Hematopoietic multipotent progenitor cell treated with erythropoietin and hydrocortisone succinate and interleukin-3 and kit ligand, for 4 days (in vitro differentiated cells): ENCODE results near the gene KLK4.
"Not testable (repeated sequence)": the region's sequence is repeated elsewhere in the genome, so short reads cannot be mapped to it uniquely, and the experiment has no call there.

Experiments used
- DNase-seq: peaks from one replicate; pipeline ENCODE4 v3.0.0-alpha.2; 2015

The KLK4 gene

DNA sequence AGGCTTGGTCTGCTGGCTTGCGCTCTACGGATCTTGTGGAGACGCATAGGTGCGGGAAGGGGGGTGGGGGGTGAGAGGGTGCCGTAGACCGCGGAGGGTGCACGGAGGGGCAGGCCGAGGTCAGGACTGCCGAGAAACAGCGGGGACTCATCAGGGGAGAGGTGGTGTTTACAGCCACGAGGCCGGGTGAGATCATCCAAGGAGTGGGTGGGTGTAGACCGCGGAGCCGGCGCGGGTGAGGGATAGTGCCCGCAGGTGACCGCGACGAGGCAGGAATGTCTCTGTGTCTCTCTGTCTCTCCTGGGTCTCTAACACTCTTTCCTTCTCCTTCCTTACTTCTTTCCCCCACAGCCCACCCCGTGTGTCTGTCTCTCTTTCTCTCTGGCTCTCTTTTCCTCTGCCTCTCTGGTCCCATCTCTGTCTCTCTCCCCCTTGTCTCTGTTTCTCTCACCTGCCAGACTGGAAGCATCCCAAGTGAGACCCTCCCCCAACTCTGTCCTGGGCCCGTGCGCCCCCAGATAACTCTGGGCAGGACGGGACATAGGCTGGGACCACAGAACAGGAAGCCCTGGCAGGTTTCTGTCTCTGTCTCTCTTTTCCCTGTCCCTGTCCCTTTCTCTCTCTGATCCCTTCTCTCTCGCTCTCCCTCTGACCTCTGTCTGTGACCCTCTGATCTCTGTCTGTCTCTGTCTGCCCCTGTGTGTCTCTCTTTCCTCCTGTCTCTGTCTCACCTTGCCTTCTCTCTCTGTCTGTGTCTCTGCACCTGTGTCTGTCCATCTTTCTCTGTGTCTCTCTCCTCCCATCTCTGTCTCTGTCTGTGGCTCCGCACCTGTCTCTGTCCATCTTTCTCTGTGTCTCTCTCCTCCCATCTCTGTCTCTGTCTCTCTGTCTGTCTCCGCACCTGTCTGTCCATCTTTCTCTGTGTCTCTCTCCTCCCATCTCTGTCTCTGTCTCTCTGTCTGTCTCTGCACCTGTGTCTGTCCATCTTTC lies 1.8 kb upstream of the KLK4 start:
- DNase-seq, result no peak

DNA sequence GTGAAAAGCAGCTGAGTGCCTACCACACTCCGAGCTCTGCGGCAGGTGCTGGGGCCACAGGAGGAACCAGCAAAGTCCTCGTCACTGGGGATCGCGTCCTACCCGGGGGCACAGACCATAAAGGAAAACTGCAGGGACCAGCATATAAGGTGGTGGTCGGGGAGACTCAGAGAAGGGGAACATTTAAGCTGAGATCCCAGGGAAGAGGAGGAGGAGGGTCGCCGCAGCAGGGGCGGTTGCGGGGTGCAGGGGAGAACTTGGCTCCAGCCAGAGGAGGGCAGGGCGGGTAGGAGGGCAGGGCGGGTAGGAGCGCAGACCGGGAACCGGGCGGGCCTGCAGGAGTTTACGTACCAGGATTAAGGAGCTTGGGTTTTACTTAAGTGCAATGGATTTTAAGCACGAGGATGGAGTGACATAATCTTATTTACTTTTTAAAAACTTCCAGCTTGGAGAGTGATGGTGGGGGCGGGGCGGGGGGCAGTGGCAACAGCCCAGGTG lies 956 bp upstream of the KLK4 start:
- DNase-seq, result no peak

DNA sequence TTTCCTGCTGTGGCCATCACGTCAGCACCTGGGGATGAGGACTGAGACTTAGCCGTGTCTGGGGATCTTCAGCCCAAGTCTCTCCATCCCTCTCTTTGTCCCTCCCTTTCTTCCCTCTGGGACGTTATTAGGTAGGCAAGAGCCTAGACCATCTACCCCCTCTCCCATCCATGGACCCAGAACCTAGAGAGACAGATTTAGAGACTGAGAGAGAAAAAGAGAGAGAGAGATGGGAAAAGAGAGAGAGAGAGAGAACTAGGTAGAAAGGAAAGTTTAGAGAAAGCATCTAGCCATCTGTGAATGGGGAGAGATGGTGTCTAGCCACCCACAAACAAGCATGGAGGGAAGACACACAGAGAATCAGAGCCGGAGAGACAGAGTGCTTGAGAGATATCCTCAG lies 473 bp downstream of the KLK4 start:
- no peak for DNase-seq

DNA sequence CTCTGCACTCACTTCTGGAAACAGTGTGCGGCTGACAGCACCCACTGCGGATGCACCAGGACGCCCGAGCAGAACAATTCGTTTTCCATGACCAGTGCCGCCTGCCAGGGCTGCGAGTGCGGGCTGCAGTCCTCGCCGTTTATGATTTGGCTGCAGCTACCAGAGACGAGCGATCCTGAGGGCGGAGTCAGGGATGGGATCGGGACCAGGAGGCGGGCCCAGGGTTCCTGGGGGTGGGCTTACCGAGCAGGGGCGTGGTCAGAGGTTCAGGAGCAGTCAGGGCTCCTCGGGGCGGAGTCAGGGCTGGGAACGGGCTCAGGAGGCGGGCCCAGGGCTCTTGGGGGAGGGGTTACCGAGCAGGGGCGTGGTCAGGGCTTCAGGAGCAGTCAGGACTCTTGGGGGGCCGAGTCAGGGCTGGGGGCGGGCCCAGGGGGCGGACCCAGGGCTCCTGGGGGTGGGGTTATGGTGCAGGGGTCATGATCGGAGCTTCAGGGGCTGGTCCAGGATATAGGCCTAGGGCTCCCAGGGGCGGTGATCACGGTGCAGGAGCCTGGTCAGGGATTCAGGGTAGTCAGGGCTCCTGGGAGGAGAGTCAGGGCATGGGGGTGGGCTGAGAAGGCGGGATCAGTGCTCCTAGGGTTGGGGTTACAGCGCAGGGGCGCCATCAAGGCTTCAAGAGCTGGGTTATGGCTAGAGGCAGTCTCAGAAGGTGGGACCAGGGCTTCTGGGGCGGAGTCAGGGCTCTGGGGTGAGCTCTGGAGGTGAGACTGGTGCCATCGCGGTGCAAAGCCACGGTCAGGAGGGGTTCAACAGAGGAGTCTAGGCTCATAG lies 1.7 kb downstream of the KLK4 start:
- DNase-seq, result peak; percentile 67

DNA sequence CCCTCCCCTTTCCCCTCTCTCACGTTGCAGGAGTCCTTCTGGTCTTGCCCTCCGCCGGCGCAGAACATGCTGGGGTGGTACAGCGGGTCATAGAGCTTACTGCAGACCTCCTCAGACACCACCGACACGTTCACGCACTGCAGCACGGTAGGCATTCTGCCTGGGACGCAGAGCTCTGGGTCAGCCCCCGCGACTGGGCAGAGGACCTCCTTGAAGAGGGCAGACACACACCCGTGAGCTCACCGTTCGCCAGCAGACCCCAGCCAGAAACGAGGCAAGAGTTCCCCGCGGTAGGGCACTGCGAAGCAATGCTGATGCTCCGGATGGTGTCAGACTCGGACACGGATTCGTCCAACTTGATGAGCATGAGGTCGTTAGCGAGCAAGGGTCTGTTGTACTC lies 2.9 kb downstream of the KLK4 start:
- no peak for DNase-seq

DNA sequence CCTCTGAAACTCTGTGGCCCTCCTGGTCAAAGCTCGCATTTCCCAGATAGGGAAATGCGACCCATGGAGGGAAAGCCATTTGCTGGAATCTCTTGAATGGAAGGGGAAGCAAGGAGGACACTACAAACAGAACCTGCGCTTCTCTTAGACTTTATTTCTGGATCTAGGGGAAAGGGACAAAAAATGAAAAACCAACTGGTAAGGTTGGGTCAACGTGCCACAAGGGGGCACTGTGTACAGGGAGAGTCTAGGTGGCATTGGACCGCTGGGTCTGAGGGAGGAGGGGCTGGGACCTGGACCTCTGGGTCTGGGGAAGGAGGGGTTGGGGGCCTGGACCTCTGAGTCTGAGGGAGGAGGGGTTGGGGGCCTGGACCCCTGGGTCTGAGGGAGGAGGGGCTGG lies 5.0 kb downstream of the KLK4 start:
- peak; percentile 64 for DNase-seq

DNA sequence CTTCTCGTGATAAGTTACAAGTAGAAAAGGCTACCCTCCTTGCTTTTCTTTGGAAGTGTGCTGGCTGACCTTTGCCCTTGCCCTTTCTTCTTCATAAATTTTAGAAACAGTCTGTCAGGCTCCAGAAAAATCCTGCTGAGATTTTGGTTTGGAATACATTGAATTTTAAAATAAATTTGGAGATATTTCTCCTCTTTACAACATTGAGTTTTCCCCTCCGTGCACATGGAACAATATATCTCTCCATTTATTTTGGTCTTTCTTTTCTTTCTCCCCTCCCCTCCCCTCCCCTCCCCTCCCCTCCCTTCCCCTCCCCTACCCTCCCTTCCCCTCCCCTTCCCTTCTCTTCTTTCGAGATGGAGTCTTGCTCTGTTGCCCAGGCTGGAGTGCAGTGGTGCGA lies 8.6 kb downstream of the KLK4 start:
- no peak for DNase-seq

DNA sequence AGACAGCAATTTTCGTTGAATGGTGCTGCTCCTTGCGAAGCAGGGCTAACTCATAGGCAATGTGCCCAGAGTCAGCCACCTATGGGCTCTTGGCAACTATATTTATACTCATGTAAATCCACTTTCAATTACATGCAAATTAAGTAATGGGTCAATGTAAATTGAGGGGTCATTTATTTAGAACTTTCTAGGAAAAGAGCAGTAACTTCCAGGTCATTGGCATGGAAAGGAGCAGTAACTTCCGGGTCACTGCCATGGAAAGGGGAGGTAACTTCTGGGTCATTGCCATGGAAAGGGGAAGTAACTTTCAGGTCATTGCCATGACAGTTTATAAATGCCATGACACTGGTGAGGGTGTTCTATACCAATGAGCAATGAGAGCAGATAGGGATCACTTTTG lies 11.6 kb downstream of the KLK4 start:
- peak; percentile 15 for DNase-seq

DNA sequence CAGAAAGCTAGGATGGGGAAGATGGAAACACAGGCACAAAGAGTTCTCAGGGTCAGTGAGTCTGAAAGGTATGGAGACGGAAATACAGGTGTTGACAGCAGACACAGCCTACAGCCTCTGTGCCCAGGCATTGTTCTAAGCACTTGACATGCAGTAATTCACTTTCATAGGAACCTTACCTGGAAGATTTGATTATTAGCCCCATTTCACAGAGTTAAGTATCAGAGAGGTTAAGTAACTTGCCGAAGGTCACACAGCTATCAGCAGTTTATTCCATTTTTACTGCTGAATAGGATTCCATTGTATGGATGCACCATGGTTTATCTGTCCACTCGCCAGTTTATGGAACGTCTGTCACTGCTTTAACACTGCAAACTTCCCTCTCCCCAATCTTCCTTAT lies 13.2 kb downstream of the KLK4 start:
- DNase-seq, result no peak

DNA sequence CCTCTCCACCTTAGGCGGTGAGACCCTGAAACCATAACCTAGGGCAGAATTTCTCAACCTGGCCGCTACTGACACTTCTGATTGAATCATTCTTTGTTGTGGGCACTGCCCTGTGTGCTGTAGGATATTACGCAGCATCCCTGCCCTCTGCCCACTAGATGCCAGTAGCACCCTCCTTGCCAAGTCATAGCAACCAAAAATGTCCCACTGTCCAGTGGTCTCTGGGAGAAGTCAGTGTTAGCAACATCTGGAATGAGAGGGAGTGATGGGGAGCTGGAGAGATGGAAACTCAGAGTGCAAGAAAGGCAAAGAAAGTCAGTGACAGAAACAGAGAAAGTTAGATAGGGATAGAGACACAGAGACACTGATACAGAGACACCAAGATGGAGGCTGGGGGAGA lies 13.6 kb downstream of the KLK4 start:
- no peak for DNase-seq

DNA sequence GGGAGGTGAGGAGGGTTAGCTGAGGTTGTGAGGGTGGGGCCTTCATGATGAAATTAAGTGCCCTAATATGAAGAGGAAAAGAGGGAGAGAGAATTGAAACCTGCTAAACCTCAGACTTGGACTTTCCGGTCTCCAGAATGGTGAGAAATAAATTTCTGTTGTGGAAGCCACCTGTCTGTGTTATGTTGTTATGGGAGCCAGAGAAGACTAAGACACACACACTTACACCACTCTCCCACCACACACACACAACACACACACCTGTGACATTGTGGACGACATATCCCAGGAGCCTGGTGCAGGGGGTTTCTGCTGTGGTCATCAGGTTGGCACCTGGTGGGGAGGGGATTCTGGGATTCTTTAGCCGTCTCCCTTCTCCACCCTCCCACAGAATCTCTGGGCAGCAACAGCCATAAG lies 14.0 kb downstream of the KLK4 start:
- no peak for DNase-seq

DNA sequence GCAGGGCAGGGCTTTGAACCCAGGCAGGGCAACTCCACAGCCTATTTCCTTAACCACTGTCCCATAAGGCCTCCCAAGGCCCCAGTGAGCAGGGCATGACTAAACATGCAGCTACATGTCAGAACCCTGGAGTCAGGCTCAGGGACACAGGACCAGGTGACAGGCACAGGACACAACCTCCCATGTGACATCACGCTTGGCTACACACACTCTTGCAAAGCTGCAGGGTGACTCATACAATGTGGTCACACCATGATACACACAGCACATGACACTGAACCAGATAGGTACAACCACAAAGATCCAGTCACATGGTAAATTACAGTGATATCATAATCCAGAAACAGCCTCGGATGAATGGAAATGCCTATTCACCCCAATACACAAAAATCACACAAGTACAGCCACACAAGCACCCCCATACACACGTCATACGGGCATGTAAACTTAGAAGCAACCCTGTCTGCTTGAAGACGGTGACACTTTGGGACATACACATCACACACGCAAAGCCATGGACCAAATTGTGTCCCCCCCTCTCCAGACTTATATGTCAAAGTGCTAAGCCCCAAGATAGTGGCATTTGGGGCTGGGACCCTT lies 14.5 kb downstream of the KLK4 start:
- peak; percentile 61 for DNase-seq

DNA sequence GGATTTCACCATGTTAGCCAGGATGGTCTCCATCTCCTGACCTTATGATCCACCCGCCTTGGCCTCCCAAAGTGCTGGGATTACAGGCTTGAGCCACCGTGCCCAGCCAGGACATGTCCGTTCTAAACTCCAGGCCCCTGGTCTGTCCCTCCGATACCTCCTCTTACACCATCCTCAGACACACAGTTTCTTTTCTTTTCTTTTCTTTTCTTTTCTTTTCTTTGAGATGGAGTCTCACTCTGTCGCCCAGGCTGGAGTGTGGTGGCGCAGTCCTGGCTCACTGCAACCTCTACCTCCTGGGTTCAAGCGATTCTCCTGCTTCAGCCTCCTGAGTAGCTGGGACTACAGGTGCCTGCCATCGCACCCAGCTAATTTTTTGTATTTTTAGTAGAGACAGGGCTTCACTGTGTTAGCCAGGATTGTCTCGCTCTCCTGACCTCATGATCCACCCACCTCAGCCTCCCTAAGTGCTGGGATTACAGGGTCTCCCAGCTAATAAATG lies 15.1 kb downstream of the KLK4 start:
- DNase-seq, result not testable (repeated sequence)

DNA sequence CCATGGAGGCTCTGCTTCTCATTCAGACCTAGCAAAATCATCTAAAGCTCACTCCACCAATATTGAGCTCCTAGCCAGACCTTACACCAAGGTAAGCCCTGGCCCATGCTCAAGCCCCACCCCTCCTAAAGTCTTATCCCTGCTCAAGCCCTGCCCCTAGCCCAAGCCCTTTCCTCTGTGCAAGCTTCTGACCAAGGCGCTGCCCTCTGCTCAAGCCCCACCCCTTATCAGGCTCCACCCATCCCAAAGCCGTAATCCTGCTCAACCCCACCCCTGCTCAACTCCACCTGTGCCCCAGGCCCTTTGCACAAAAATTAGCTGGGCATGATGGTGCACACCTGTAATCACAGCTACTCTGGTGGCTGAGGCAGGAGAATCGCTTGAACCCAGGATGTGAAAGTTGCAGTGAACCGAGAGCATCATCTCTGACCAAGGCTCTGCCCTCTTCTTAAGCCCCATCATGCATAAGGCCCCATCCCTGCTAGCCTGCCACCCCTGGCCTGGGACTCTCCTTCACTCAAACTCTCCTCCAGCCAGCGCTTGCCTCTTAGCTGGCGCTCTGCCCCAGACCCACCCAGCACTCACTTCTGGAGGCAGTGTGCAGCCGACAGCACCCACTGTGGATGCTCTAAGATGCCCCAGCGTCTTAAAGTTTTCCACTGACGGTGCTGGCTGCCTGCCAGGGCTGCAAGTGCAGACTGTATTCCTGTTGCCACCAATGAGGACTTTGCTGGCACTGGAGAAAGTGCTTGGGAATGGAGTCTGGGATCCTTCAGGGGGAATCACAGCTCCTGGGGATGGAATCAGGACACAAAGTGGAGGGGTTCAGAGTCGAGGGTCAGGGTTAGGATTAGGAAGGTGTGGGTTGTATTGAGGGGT lies 16.5 kb downstream of the KLK4 start:
- no peak for DNase-seq

DNA sequence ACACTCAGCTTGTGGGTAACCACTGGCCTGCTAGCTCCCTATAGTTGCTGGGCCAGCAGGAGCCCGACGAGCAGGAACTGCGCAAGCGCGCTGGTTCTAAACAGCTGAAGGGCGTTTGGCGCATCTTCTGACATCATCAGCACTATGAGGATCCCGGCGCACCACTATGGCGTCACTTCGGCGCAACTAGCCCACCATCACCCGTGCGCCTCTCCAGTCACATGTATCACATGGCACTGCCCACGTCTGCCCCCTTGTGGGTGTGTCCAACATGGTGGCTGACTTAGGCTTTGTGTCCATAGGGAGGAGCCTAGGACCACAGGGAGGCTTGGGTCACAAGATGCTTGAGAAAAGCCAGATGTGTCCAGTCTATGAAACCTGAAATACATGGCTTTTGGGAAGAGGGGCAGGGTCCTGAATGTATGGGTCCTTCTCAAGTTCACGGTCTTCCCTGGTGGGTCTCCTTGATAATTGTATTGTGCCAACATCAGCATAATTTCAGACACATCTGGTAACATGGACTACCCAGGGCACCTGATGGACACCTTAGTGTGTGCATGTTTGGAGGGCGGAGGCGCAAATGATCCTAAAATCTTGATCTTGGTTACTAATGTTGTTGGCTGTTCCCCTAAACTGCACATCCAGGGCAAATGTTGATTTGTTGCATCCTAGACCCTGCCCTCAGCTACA lies 18.0 kb downstream of the KLK4 start:
- DNase-seq, result peak; percentile 39

DNA sequence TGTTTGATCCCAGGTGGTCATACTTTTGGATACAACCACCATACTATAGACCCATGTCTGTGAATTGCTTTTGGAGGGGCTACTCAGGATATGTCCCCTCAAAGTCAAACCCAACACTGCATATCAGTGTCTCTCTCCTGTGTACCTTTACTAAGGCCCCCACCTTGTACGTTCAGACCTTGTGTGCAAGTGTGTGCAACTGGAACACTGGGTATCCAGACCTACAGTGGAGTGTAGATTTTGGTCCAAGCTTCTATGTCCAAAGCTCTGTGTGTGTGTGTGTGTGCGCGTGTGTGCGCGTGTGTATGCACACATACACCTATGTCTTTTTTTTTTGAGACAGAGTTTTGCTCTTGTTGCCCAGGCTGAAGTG lies 20.0 kb downstream of the KLK4 start:
- DNase-seq, result no peak

DNA sequence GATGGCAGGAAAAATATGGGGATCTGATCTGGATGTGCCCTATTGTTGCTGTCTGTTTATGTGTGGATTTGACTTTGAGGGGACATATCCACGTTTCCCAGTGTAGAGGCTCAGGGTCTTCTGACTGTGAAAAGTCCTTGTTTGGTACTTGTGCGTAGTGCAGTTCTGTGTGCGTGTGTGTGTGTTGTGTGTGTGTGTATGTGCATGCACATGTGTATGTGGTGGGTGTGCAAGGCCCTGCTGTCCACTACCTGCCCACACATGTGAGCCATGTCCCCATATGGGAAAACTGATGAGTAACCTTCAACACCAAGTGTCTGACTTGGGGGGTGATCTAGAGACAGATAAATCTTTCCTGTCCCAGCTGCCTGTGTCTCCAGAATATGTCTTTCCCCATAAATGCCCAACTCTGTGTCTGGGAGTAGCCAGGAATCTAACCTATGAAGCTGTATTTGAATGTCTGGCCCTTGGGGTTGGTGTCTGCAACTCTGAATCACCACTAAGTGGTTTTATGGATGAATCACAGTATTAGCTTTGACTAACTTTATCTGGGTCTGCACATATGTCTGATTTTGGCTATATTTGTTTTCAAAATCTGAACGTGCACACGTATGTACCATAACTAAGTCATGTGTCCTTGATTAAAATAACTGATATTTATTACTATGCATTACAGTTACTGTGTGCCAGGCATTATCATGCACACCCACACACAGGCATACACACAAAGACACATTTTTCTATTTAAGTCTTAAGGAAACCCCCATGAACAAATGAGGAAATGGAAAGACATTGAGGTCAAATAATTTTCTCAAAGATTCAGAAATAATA lies 20.6 kb downstream of the KLK4 start:
- no peak for DNase-seq

DNA sequence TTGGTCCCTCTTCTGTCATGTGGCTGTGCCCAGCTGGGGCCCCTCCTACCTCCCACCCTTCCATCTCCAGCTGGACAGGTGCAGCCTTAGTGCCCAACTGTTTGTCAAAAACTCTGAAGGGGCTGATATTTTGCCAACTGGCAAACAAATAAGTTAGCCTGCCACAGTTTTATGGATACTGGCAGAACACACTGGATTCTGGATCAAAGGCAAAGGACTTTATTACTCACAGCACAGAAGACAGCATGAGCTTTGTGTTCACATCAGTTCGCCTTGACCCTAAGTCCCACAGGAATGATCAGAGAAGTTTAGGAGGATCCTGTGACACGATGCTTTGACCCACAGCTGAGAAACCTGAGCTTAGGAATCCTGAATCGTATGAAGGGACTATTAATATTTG lies 21.6 kb downstream of the KLK4 start:
- DNase-seq, result no peak

DNA sequence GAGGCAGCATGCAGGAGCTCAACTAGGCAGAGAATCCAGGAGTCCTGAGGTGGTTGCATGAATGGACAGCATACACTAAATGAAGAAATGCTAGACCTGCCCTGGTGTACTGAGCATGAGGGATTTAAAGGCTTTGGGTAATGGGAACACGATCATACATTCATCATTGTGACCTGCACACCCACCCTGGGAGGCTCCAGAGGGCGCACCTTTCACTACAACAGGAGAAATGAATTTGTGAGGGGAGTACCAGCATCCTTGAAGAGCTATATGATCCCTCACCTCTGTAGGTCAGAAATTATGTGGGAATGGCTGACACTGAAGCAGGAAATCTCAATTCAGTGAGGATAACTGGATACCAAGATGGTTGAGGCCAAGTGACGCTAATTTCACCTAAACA lies 29.0 kb downstream of the KLK4 start:
- no peak for DNase-seq

DNA sequence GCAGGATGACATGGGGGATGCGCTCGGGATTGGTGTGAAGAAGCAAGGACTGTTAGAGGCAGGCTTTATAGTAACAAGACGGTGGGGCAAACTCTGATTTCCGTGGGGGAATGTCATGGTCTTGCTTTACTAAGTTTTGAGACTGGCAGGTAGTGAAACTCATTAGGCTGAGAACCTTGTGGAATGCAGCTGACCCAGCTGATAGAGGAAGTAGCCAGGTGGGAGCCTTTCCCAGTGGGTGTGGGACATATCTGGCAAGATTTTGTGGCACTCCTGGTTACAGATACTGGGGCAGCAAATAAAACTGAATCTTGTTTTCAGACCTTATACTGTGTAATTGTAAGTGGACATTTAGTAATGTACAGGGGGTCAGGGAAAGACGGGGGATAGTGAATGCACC lies 31.0 kb downstream of the KLK4 start:
- DNase-seq, result no peak

DNA sequence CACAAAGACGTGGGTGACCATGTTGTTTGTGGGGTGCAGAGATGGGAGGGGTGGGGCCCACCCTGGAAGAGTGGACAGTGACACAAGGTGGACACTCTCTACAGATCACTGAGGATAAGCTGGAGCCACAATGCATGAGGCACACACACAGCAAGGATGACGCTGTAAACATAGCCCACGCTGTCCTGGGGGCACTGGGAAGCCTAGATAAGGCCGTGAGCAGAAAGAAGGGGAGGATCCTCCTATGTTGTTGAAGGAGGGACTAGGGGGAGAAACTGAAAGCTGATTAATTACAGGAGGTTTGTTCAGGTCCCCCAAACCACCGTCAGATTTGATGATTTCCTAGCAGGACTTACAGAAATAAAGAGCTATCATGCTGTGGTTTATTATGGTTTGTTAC lies 32.3 kb downstream of the KLK4 start:
- DNase-seq, result peak; percentile 19
